Measurements from ENCODE around the gene THRAP3.
"Not testable (repeated sequence)": the region's sequence is repeated elsewhere in the genome, so short reads cannot be mapped to it uniquely, and the experiment has no call there.

The THRAP3 gene

DNA sequence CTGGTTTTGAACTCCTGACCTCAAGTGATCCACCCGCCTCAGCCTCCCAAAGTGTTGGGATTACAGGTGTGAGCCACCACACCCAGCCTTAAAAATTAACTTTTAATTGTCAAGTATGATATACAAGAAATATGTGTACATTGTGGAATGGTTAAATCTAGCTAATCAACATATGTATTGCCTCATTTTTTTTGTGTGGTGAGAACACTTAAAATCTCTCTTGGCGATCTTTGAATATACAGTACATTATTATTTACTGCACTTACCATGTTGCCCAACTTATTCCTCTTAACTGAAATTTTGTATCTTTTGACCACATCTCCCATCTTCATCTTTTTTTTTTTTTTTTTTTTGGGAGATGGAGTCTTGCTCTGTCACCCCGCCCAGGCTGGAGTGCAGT is 23.3 kb downstream of the THRAP3 start:
- no peak for DNase-seq (ENCODE audit: low read depth)

GRCh38 chr1:36248250-36248894 is 24.1 kb downstream of the THRAP3 start:
- peak; percentile 92 for DNase-seq (ENCODE audit: low read depth)

DNA sequence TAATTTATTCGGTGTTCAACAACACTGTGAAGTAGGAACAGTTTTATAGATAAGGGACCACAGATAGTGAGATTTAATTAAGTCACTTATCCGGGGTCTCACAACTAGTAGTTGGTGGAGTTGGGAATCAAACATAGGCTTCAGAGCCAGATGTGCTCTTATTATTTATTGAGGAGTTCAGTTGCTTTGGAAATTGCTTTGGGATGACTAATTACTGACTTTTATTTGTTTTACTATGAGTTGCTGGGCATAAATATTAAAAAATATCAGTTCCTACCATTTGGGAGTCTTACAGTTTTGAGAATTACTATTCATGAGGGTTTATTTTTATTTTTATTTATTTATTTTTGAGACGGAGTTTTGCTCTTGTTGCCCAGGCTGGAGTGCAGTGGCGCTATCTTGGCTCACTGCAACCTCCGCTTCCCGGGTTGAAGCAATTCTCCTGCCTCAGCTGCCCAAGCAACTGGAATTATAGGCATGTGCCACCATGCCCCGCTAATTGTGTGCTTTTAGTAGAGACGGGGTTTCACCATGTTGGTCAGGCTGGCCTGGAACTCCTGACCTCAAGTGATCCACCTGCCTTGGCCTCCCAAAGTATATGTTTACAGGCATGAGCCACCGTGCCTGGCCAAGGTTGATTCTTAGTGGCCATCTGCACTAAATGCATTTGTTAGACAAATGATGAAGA is 27.7 kb downstream of the THRAP3 start:
- DNase-seq (ENCODE audit: low read depth) = no peak

DNA sequence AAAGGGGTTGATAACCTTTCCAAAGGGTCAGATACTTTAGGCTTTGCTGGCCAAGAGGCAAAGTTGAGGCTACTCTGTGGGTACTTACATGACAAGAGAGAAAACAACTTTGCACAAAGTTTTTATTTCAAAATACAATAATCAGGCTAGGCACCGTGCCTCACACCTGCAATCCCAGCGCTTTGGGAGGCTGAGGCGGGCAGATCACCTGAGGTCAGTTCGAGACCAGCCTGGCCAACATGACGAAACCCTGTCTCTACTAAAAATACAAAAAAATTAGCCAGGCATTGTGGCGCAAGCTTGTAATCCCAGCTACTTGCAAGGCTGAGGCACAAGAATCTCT is 28.2 kb downstream of the THRAP3 start:
- DNase-seq (ENCODE audit: low read depth) = not testable (repeated sequence)

DNA sequence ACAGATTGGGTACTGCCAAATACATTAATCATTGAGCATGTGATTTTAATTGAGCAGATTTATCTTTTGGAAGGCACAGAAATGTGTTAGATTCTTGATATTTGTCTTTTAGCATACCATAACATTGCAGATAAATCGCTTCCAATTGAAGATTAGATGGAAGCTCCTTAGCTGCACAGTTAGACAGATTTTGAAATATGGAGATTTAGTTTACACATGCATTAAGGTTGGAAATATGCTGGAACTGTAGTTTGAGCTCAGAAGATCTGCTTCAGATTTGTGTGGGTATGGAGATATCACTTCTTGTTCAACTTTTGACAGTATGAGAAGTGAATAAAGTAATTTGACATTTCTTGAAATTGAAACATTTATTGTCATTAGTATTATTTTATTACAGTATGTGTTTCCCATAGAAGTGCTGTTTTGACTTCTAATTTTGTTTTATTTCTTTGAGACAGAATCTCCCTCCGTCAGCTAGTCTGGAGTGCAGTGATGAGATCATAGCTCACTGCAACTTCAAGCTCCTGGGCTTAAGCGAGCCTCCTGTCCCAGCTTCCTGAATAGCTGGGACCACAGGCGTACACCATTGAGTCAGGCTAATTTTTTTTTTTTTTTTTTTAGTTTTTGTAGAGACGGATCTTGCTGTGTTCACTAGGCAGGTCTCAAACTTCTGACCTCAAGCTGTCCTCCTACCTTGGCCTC is 29.1 kb downstream of the THRAP3 start:
- peak; percentile 81 for DNase-seq (ENCODE audit: low read depth)

- DNase-seq (ENCODE audit: low read depth) = no peak
These were observed 32.5 kb downstream of the THRAP3 start for GRCh38 chr1:36256558-36257374.

DNA sequence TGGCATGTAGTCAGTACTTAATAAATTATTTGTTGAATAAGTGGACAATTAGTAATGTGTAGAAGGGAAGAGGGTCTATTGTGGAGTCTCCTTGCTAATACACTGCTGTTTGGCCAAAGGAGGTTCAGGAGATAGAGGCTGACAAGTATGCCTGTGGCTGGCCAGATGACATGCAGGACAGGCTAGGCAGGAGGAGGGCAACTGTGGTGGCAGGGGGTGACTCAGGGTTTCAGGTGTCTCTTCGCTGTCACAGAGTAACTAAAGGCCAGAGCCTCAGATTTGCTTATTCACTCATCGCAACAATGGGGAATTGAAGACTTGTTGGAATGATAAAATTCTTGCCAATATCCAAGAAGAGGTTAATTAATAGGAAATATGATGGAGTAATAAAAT is 33.1 kb downstream of the THRAP3 start:
- DNase-seq (ENCODE audit: low read depth) = no peak

DNA sequence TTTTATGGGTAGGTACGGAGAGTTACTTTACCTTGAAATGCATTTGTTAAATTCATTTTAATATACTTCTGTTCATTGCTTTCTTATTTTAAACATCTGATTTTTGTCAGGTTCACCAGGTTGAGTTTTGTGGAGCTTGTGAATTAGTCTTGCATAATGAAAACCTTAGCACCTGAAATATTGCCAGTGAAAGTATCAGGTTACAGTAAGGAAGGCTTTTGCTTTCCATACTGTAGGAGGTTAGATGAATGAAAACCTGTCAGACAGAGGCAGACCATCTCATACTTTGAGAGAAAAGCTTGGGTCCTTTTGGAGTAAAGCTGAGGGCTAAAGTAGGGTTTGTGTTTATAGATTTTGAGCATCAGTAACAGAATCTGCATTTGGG is 34.7 kb downstream of the THRAP3 start:
- no peak for DNase-seq (ENCODE audit: low read depth)

GRCh38 chr1:36268981-36269380 is 44.7 kb downstream of the THRAP3 start:
- no peak for DNase-seq (ENCODE audit: low read depth)

- peak; percentile 28 for DNase-seq (ENCODE audit: low read depth)
These were observed 45.2 kb downstream of the THRAP3 start for GRCh38 chr1:36269408-36269838.

DNA sequence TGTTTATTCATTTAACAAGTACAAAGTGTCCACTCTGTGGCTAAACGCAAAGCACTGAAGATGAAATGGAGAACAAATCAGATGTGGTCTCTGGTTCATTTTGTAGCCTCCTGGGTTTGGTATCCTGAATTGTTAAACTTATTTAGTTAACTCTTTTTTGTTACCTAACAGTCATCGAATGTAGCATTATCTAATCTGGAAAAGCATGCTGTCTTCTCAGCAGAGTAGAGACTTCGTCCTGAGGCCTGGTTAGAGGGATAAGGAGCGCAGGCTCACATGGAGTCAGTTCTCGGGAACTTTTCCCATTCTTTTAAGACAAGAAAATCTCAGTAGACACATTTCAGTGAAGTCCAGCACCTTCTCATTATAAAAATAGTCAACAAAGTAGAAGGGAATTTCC is 48.8 kb downstream of the THRAP3 start:
- DNase-seq (ENCODE audit: low read depth) = peak; percentile 25

DNA sequence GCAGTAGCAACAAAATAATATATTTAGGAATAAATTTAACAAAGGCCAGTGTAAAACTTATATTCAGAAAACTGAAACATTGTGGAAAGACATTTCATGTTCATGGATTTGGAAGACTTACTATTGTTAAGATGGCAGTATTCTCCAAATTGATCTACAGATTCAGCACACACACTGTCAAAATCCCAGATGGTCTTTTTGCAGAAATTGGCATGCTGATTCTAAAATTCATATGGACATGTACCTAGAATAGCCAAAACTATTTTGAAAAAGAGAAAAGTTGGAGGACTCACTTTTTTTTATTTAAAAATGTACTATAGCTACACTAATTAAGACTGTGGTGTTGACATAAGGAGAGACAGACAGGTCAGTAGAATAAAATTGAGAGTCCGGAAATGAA is 50.0 kb downstream of the THRAP3 start:
- no peak for DNase-seq (ENCODE audit: low read depth)

DNA sequence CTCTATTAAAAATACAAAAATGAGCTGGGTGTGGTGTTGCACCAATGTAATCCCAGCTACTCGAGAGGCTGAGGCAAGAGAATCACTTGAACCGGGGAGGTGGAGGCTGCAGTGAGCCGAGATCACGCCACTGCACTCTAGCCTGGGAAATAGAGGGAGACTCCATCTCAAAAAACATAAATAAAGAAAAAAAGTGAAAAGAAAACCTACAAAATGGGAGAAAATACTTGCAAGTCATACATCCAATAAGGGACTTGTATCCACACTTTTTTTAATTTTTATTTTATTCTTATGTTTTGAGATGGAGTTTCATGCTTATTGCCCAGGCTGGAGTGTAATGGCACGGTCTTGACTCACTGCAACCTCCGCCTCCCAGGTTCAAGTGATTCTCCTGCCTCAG is 52.4 kb downstream of the THRAP3 start:
- DNase-seq (ENCODE audit: low read depth) = no peak

GRCh38 chr1:36279110-36279788 is 55.0 kb downstream of the THRAP3 start:
- DNase-seq (ENCODE audit: low read depth) = peak; percentile 53

DNA sequence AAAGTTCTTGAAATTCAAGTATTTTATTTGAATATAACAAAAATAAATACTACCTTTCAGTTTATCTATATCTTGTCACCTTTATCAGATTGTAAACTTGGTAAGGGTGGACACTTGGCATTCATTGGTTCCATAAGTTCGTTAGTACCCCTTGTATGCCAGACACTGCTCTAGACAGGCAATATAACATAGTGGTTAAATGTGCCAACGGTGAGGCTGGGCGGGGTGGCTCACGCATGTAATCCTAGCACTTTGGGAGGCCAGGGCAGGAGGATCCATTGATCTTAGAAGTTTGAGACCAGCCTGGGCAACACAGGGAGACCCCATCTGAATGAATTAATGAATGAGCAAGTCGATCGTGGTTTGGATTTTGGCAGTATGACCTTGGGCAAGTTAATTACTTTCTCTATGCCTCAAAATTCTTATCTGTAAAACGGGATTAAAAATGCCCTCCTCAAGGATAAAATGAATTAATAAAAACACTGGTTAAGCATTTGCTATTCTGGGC is 55.6 kb downstream of the THRAP3 start:
- DNase-seq (ENCODE audit: low read depth) = no peak

- DNase-seq (ENCODE audit: low read depth) = no peak
These were observed 59.8 kb downstream of the THRAP3 start for GRCh38 chr1:36284061-36284460.

- no peak for DNase-seq (ENCODE audit: low read depth)
These were observed 60.3 kb downstream of the THRAP3 start for GRCh38 chr1:36284517-36284916.

DNA sequence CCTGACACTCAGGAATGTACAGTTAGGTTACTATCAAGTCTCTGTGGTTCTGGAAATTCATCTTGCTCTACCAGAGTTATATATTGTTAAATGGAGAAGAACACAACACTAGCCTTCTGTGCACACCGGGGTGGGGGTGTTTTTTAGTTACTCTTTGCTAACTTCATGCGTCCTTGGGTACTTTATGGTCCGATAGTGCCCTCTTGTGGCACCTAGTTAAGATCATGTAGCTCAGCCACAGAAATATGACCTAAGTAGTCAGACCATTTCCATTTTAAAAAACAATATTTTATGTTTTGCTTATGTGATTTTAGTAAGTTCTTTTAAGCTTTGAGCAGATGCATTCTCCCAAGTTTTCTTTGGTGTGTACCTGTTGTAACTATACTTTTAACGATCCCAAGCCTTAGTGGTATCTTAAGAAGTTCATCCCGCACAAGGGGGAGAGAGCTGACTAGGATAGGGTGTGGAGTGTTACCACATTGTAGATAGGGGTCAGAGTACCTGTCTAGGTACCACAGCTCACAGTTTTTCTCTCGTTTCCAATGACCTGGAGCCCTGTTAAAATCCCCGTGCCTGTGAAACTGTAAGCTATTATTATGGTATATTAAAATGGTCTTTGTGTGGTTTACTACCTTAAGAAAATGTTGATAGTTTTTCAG is 61.3 kb downstream of the THRAP3 start:
- peak; percentile 86 for DNase-seq (ENCODE audit: low read depth)

DNA sequence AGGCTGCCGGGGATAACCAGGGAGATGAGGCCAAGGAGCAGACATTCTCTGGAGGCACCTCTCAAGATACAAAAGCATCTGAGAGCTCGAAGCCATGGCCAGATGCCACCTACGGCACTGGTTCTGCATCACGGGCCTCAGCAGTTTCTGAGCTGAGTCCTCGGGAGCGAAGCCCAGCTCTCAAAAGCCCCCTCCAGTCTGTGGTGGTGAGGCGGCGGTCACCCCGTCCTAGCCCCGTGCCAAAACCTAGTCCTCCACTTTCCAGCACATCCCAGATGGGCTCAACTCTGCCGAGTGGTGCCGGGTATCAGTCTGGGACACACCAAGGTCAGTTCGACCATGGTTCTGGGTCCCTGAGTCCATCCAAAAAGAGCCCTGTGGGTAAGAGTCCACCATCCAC is 62.6 kb downstream of the THRAP3 start:
- DNase-seq (ENCODE audit: low read depth) = no peak

DNA sequence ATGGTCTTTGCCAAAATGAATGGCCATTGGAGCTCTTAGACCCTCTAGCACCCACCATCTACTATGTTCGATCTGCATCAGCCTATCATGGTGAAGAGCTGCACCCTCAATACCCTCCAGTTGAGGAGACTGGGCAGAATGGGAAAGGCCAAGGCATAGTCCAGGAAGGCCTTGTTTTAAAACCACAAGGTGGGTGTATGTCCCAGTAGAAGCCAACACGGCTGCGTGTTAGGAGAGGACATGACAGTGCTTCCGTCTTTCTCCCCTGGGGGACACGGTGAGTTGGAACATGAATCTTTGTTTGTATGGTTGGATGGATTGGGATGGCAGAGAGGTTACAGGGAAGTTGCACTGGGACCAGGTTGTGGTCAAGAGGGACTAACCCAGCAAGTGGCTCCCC is 63.4 kb downstream of the THRAP3 start:
- DNase-seq (ENCODE audit: low read depth) = no peak

DNA sequence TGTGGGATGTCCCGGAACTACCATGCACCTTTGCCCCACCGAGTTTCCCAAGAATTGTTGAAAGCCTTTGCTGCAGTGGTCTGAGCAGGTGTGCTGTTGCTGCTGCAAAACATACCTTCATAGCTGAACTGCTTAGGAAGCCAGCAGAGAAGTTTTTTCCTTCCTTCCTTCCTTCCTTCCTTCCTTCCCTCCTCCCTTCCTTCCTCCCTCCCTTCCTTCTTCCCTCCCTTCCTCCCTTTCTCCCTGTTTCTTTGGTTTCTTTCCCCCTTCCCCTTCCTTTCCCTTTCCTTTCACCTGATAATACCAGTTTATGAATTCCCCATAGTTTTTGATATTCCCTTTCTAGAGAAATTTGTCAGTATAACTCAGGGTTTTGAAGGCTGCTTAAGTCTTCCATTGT is 71.1 kb downstream of the THRAP3 start:
- DNase-seq (ENCODE audit: low read depth) = no peak

Measured in amniotic epithelial cell (primary cell).